GM12878 (cell line): ENCODE measurements around the gene THOC5. TPM values are rescaled to one million over a fixed set of nuclear protein-coding genes. Genes with fewer than 3 reads are reported as not detected.

Experiments
- ATAC-seq: fragments of 200-7000 bp; cut with Tn5 transposase; 3 replicates; pipeline ENCODE4 v1.9.1; 2020; ENCODE audit warnings: mild to moderate bottlenecking, moderate library complexity
- BruUV-seq: library from RNA; stranded (reverse); fragments of 400-500 nt; replicated peaks from 2 replicates; lab custom pipeline; 2021; lab: Mats Ljungman, UMichigan
- CTCF ChIA-PET: fragments of 300-600 bp; sonication (Branson Sonifier 250); formaldehyde crosslinking; extraction: SDS; loops from one replicate; lab custom pipeline; 2021; ENCODE audit warnings: inconsistent platforms; lab: Yijun Ruan, JAX
- POLR2A ChIA-PET: fragments of 350-600 bp; formaldehyde crosslinking; extraction: SDS; loops from one replicate; lab custom pipeline; 2021; ENCODE audit warnings: inconsistent platforms; lab: Charles Lee
- RAD21 ChIA-PET: fragments of 300-600 bp; sonication (Branson Sonifier 250); formaldehyde crosslinking; loops from one replicate; lab custom pipeline; 2023; ENCODE audit warnings: antibody characterized with exemption; ENCODE audit not compliant: unreplicated experiment; lab: Charles Lee
- SMC1A ChIA-PET: fragments of 300-600 bp; sonication (Branson Sonifier 250); formaldehyde crosslinking; loops from one replicate; lab custom pipeline; 2023; ENCODE audit not compliant: unreplicated experiment, uncharacterized antibody; lab: Charles Lee
- DNase-seq: peaks from one replicate; pipeline ENCODE4 v3.0.0-alpha.2; 2011; ENCODE audit warnings: low read depth, low spot score
- FAIRE-seq: peaks from 3 replicates; lab custom pipeline; 2011; peaks lifted over from hg19 to GRCh38; lab: Jason Lieb, UNC
- H2AFZ ChIP-seq: 2 replicates; pipeline ENCODE4 v1.6.0; 2011; ENCODE audit warnings: low read depth, low read length, control low read depth; ENCODE audit not compliant: control insufficient read depth
- H3K27ac ChIP-seq: 2 replicates; pipeline ENCODE4 v1.5.1; 2011; ENCODE audit warnings: control low read depth; ENCODE audit not compliant: control insufficient read depth, insufficient read depth
- H3K27me3 ChIP-seq, 2 experiments: replicated peaks in 1 of 2; 2 replicates each; pipeline versions ENCODE4 v1.6.0 to v1.6.1; 2011; ENCODE audit warnings: low read length in 1 of 2; ENCODE audit not compliant: control insufficient read depth in 2 of 2, insufficient read depth in 2 of 2
- H3K36me3 ChIP-seq, 2 experiments: 2 replicates each; pipeline ENCODE4 v1.5.1; 2011; ENCODE audit warnings: low read length in 1 of 2; ENCODE audit not compliant: control insufficient read depth in 2 of 2, insufficient read depth in 2 of 2
- H3K4me1 ChIP-seq: 2 replicates; pipeline ENCODE4 v1.6.1; 2011; ENCODE audit warnings: mild to moderate bottlenecking, low read length, moderate library complexity, mixed read lengths; ENCODE audit not compliant: control insufficient read depth, insufficient read depth
- H3K4me2 ChIP-seq: 2 replicates; pipeline ENCODE4 v1.6.0; 2011; ENCODE audit warnings: control low read depth; ENCODE audit not compliant: control insufficient read depth, insufficient read depth
- H3K4me3 ChIP-seq: fragments of 200-600 bp; sonication (generic); 2 replicates; pipeline ENCODE4 v1.5.1; 2016
- H3K79me2 ChIP-seq: 2 replicates; pipeline ENCODE4 v1.6.0; 2011; ENCODE audit warnings: low read length; ENCODE audit not compliant: control insufficient read depth, insufficient read depth
- H3K9ac ChIP-seq: 2 replicates; pipeline ENCODE4 v1.8.0; 2011; ENCODE audit warnings: low read length, control low read depth, mixed read lengths; ENCODE audit not compliant: control insufficient read depth, insufficient read depth
- H3K9me3 ChIP-seq: replicated peaks from 3 replicates; pipeline ENCODE4 v1.5.1; 2011; ENCODE audit warnings: mild to moderate bottlenecking, low read length; ENCODE audit not compliant: control insufficient read depth, insufficient read depth
- H4K20me1 ChIP-seq: 2 replicates; pipeline ENCODE4 v1.6.0; 2011; ENCODE audit not compliant: control insufficient read depth, insufficient read depth
- ATF7 ChIP-seq: fragments of 450-650 bp; IDR thresholded peaks from 2 replicates; pipeline ENCODE4 v1.6.1; 2016; ENCODE audit warnings: low read depth, mild to moderate bottlenecking
- CTCF ChIP-seq, 3 experiments: IDR thresholded peaks in 2 of 3; conservative IDR thresholded peaks in 1 of 3; 2 replicates each; pipeline ENCODE4 v1.5.1; 2011; ENCODE audit warnings: low read depth in 3 of 3, low read length in 3 of 3, mild to moderate bottlenecking in 3 of 3, control low read depth in 2 of 3, moderate library complexity in 2 of 3, inconsistent platforms in 1 of 3, mixed read lengths in 1 of 3; ENCODE audit not compliant: control insufficient read depth in 2 of 3, insufficient read depth in 1 of 3; ENCODE audit errors: extremely low read depth in 1 of 3
- E2F8 ChIP-seq: fragments of 450-650 bp; IDR thresholded peaks from 2 replicates; pipeline ENCODE4 v1.6.1; 2018; ENCODE audit warnings: mild to moderate bottlenecking, low read depth, moderate library complexity; ENCODE audit not compliant: partially characterized antibody
- EED ChIP-seq: sonication (generic); IDR thresholded peaks from 2 replicates; pipeline ENCODE4 v1.6.1; 2016; ENCODE audit warnings: antibody characterized with exemption, low read depth
- NR2C2 ChIP-seq: IDR thresholded peaks from 2 replicates; pipeline ENCODE4 v1.6.1; 2011; ENCODE audit warnings: borderline replicate concordance, low read depth; ENCODE audit not compliant: control insufficient read depth, insufficient read length
- RFX5 ChIP-seq: IDR thresholded peaks from 2 replicates; pipeline ENCODE4 v1.6.1; 2011; ENCODE audit warnings: low read depth, low read length, improper control_type of control experiment
- STAT1 ChIP-seq: fragments of 450-650 bp; conservative IDR thresholded peaks from 2 replicates; pipeline ENCODE4 v1.6.1; 2014; ENCODE audit warnings: antibody characterized with exemption, mild to moderate bottlenecking
- WRNIP1 ChIP-seq: IDR thresholded peaks from 2 replicates; pipeline ENCODE4 v1.6.1; 2011; ENCODE audit warnings: low read depth, low read length, improper control_type of control experiment, borderline replicate concordance
- WGBS: methylation state at CpG from one replicate; pipeline ENCODE4 v1.1.6; 2016; ENCODE audit warnings: low lambda C conversion rate; ENCODE audit not compliant: insufficient replicate concordance, insufficient coverage; ENCODE audit errors: missing lambda C conversion rate; 5-methylcytosine and 5-hydroxymethylcytosine counted together
- in situ Hi-C: fragments of 300-500 bp; cut with MboI; formaldehyde crosslinking; loops from 9 replicates; pipeline ENCODE4 v1.14.3; 2018; ENCODE audit warnings: mixed read lengths
- intact Hi-C: fragments of 100-400 bp; cut with micrococcal nuclease; formaldehyde crosslinking; loops from one replicate; pipeline ENCODE4 v1.14.2; 2022; ENCODE audit not compliant: unreplicated experiment
- polyA plus RNA-seq, 11 experiments: library from polyadenylated mRNA; depleted of rRNA in 4 of 11; unstranded in 6 of 11; stranded (reverse) in 5 of 11; fragments of >200 nt; fragmentation: Nextera tagmentation in 4 of 11; fragmentation: Illumina TruSeq in 1 of 11; extraction: Ambion mirVana in 4 of 11; extraction: Trizol in 1 of 11; gene quantifications; 1 replicate in 1 of 11; 2 replicates in 10 of 11; pipeline versions ENCODE4 v1.2.1 to v1.2.3, GENCODE V29; 2011 to 2016; ENCODE audit warnings: inconsistent platforms in 2 of 11, missing spikeins in 2 of 11, low read depth in 1 of 11
- total RNA-seq, 4 experiments: library from RNA; depleted of rRNA in 3 of 4; stranded (reverse); fragments of >200 nt in 3 of 4; fragmentation: Illumina TruSeq in 1 of 4; extraction: Trizol in 1 of 4; gene quantifications; 2 replicates each; pipeline versions ENCODE4 v1.2.1 to v1.2.3, GENCODE V29; 2013 to 2021
- TF ChIP-seq, protein P1 (sequence below): fragments of 450-650 bp; IDR thresholded peaks from 2 replicates; pipeline ENCODE4 v1.6.1; 2017; ENCODE audit warnings: mild to moderate bottlenecking, low read depth, inconsistent platforms; ENCODE audit not compliant: poor library complexity, severe bottlenecking
- TF ChIP-seq, protein P2 (sequence below): fragments of 450-650 bp; IDR thresholded peaks from 2 replicates; pipeline ENCODE4 v1.6.1; 2017; ENCODE audit warnings: mild to moderate bottlenecking
- TF ChIP-seq, protein P3 (sequence below): IDR thresholded peaks from 2 replicates; pipeline ENCODE4 v1.6.1; 2011; ENCODE audit warnings: mild to moderate bottlenecking, low read depth, low read length, moderate library complexity; ENCODE audit not compliant: insufficient replicate concordance
- TF ChIP-seq, protein P4 (sequence below): fragments of 450-650 bp; IDR thresholded peaks from 2 replicates; pipeline ENCODE4 v1.6.1; 2014; ENCODE audit warnings: mild to moderate bottlenecking

THOC5 gene
- total and polyA plus RNA-seq, 10 of the 15 experiments (the other 5 are each of a cell fraction or from before 2014, with no cell fraction given): 20.9 to 44.9 (median 31.4) TPM

DNA sequence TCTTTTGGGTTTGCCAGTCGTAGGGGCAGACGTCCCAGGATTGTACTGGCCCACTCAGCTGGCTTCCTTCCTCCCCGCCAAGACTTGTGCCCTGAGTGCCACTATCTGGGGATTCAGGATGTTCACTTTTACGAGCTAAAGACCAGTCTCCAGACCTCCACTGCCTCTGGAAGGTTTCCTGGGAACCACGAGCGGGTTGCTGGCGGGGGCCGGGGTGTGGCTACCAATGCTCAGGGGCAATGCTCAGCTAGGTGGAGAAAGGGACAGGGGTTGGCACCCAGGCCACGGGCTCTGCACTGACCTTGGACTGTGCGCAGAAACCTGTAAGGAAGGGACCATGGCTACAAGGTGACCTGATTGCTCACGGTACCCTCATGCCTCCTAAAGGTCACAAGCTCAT lies 71.3 kb downstream of the THOC5 start:
- Histone ChIP-seq H3K4me3 (no peak overlapping the region), H2AFZ (no peak overlapping the region), H3K36me3 (no peaks in the 10 kb centered on the region), H3K79me2 (no peaks in the 10 kb centered on the region), H4K20me1 (no peaks in the 10 kb centered on the region), H3K27ac (no peak overlapping the region), H3K9ac (no peak overlapping the region), H3K9me3 (no peaks in the 10 kb centered on the region; the same call in 2 of the 3 replicates), H3K4me2 (no peak overlapping the region), H3K27me3 (peaks cover 0 to 3% of the 10 kb centered on the region in 2 experiments; a peak in 2 of 4 replicates), H3K4me1 (no peaks in the 10 kb centered on the region)
- 53% methylated on average over 11 of the region's 11 CpGs for WGBS
- SMC1A ChIA-PET: interaction anchor here (0.6 kb wide), 1 partner anchor 17 kb away, joined by 3 read pairs; no protein-coding TSS in a partner anchor
- ATAC-seq: no peak
- intact Hi-C loops (no loop called here), in situ Hi-C loops (no loop called here)
- no peak for DNase-seq
- POLR2A ChIA-PET: no interaction called here
- RAD21 ChIA-PET: no interaction called here
- no TSS peak for BruUV-seq
- CTCF ChIA-PET: interaction anchor here (1.3 kb wide), 1 partner anchor 143 kb away, joined by 3 read pairs; no protein-coding TSS in a partner anchor
- FAIRE-seq: no peak
- no peak for TF ChIP-seq RFX5
- TF ChIP-seq STAT1: no peak
- TF ChIP-seq, protein P1, sequence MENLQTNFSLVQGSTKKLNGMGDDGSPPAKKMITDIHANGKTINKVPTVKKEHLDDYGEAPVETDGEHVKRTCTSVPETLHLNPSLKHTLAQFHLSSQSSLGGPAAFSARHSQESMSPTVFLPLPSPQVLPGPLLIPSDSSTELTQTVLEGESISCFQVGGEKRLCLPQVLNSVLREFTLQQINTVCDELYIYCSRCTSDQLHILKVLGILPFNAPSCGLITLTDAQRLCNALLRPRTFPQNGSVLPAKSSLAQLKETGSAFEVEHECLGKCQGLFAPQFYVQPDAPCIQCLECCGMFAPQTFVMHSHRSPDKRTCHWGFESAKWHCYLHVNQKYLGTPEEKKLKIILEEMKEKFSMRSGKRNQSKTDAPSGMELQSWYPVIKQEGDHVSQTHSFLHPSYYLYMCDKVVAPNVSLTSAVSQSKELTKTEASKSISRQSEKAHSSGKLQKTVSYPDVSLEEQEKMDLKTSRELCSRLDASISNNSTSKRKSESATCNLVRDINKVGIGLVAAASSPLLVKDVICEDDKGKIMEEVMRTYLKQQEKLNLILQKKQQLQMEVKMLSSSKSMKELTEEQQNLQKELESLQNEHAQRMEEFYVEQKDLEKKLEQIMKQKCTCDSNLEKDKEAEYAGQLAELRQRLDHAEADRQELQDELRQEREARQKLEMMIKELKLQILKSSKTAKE: no peak
- no peak for TF ChIP-seq EED
- no peak for TF ChIP-seq CTCF (IDR thresholded peaks at IDR 0.05 in 2 of 3, conservative IDR thresholded peaks at IDR 0.05 in 1 of 3; ENCODE audit: control insufficient read depth in 2 of 3, extremely low read depth in 1 of 3, insufficient read depth in 1 of 3, low read depth in 3 of 3, low read length in 3 of 3)
- TF ChIP-seq, protein P2, sequence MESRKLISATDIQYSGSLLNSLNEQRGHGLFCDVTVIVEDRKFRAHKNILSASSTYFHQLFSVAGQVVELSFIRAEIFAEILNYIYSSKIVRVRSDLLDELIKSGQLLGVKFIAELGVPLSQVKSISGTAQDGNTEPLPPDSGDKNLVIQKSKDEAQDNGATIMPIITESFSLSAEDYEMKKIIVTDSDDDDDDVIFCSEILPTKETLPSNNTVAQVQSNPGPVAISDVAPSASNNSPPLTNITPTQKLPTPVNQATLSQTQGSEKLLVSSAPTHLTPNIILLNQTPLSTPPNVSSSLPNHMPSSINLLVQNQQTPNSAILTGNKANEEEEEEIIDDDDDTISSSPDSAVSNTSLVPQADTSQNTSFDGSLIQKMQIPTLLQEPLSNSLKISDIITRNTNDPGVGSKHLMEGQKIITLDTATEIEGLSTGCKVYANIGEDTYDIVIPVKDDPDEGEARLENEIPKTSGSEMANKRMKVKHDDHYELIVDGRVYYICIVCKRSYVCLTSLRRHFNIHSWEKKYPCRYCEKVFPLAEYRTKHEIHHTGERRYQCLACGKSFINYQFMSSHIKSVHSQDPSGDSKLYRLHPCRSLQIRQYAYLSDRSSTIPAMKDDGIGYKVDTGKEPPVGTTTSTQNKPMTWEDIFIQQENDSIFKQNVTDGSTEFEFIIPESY: no peak
- TF ChIP-seq, protein P3, sequence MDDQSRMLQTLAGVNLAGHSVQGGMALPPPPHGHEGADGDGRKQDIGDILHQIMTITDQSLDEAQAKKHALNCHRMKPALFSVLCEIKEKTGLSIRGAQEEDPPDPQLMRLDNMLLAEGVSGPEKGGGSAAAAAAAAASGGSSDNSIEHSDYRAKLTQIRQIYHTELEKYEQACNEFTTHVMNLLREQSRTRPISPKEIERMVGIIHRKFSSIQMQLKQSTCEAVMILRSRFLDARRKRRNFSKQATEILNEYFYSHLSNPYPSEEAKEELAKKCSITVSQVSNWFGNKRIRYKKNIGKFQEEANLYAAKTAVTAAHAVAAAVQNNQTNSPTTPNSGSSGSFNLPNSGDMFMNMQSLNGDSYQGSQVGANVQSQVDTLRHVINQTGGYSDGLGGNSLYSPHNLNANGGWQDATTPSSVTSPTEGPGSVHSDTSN: no peak
- no peak for TF ChIP-seq NR2C2
- no peak for TF ChIP-seq ATF7
- TF ChIP-seq WRNIP1: no peak
- TF ChIP-seq E2F8: no peak
- TF ChIP-seq, protein P4, sequence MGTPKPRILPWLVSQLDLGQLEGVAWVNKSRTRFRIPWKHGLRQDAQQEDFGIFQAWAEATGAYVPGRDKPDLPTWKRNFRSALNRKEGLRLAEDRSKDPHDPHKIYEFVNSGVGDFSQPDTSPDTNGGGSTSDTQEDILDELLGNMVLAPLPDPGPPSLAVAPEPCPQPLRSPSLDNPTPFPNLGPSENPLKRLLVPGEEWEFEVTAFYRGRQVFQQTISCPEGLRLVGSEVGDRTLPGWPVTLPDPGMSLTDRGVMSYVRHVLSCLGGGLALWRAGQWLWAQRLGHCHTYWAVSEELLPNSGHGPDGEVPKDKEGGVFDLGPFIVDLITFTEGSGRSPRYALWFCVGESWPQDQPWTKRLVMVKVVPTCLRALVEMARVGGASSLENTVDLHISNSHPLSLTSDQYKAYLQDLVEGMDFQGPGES: no peak
